HEK293 (cell line): ENCODE measurements around the gene AQP5.

ENCODE experiments used
- EGR2 ChIP-seq: fragments of 450-650 bp; formaldehyde crosslinking; IDR thresholded peaks from 2 replicates; pipeline ENCODE4 v1.5.1; 2016; ENCODE audit warnings: low read depth, missing biosample characterization, missing genetic modification characterization
- GLIS1 ChIP-seq: fragments of 450-650 bp; formaldehyde crosslinking; IDR thresholded peaks from 2 replicates; pipeline ENCODE4 v1.5.1; 2016; ENCODE audit warnings: missing biosample characterization, missing genetic modification characterization
- GLIS2 ChIP-seq: fragments of 450-650 bp; formaldehyde crosslinking; IDR thresholded peaks from 2 replicates; pipeline ENCODE4 v1.5.1; 2016; ENCODE audit warnings: missing biosample characterization, missing genetic modification characterization
- KLF9 ChIP-seq: fragments of 450-650 bp; formaldehyde crosslinking; IDR thresholded peaks from 2 replicates; pipeline ENCODE4 v1.5.1; 2016; ENCODE audit warnings: missing biosample characterization, missing genetic modification characterization, low read depth
- MEIS1 ChIP-seq: sonication (generic); formaldehyde crosslinking; IDR thresholded peaks from 2 replicates; pipeline ENCODE4 v1.8.1; 2022; ENCODE audit warnings: missing genetic modification reagents, mild to moderate bottlenecking, borderline replicate concordance
- MYNN ChIP-seq: fragments of 450-650 bp; formaldehyde crosslinking; IDR thresholded peaks from 2 replicates; pipeline ENCODE4 v1.5.1; 2016; ENCODE audit warnings: missing biosample characterization, missing genetic modification characterization, borderline replicate concordance
- TCF7L2 ChIP-seq: IDR thresholded peaks from 2 replicates; pipeline ENCODE4 v1.6.1; 2011; ENCODE audit warnings: low read depth, mild to moderate bottlenecking, inconsistent platforms, low read length, moderate library complexity, borderline replicate concordance
- YY2 ChIP-seq: fragments of 450-650 bp; formaldehyde crosslinking; IDR thresholded peaks from 2 replicates; pipeline ENCODE4 v1.5.1; 2016; ENCODE audit warnings: missing biosample characterization, missing genetic modification characterization
- ZNF211 ChIP-seq: fragments of 450-650 bp; formaldehyde crosslinking; IDR thresholded peaks from 2 replicates; pipeline ENCODE4 v1.5.1; 2016; ENCODE audit warnings: low read depth, missing biosample characterization, missing genetic modification characterization
- ZNF24 ChIP-seq: fragments of 450-650 bp; formaldehyde crosslinking; IDR thresholded peaks from 2 replicates; pipeline ENCODE4 v1.5.1; 2016; ENCODE audit warnings: missing biosample characterization, missing genetic modification characterization
- ZNF292 ChIP-seq: fragments of 450-650 bp; formaldehyde crosslinking; IDR thresholded peaks from 2 replicates; pipeline ENCODE4 v1.5.1; 2016; ENCODE audit warnings: low read depth, missing biosample characterization, missing genetic modification characterization, borderline replicate concordance
- ZNF335 ChIP-seq: fragments of 450-650 bp; formaldehyde crosslinking; conservative IDR thresholded peaks from 2 replicates; pipeline ENCODE4 v1.5.1; 2016; ENCODE audit warnings: missing biosample characterization, missing genetic modification characterization
- ZNF416 ChIP-seq: fragments of 450-650 bp; formaldehyde crosslinking; IDR thresholded peaks from 2 replicates; pipeline ENCODE4 v1.5.1; 2016; ENCODE audit warnings: missing biosample characterization, missing genetic modification characterization
- ZNF514 ChIP-seq: fragments of 450-650 bp; formaldehyde crosslinking; IDR thresholded peaks from 2 replicates; pipeline ENCODE4 v1.5.1; 2016; ENCODE audit warnings: missing biosample characterization, missing genetic modification characterization
- ZNF521 ChIP-seq: fragments of 450-650 bp; formaldehyde crosslinking; IDR thresholded peaks from 2 replicates; pipeline ENCODE4 v1.5.1; 2017; ENCODE audit warnings: missing biosample characterization, mild to moderate bottlenecking, missing genetic modification characterization
- ZNF768 ChIP-seq: fragments of 450-650 bp; formaldehyde crosslinking; IDR thresholded peaks from 2 replicates; pipeline ENCODE4 v1.5.1; 2018; ENCODE audit warnings: missing biosample characterization, mild to moderate bottlenecking, missing genetic modification characterization
- ZNF776 ChIP-seq: fragments of 450-650 bp; formaldehyde crosslinking; IDR thresholded peaks from 2 replicates; pipeline ENCODE4 v1.5.0; 2017; ENCODE audit warnings: missing biosample characterization, missing genetic modification characterization, borderline replicate concordance
- ZNF792 ChIP-seq: fragments of 450-650 bp; formaldehyde crosslinking; IDR thresholded peaks from 2 replicates; pipeline ENCODE4 v1.5.1; 2016; ENCODE audit warnings: missing biosample characterization, missing genetic modification characterization
- TF ChIP-seq, protein P1 (sequence below): fragments of 450-650 bp; formaldehyde crosslinking; IDR thresholded peaks from 2 replicates; pipeline ENCODE4 v1.5.1; 2017; ENCODE audit warnings: missing biosample characterization, missing genetic modification characterization
- TF ChIP-seq, protein P2 (sequence below): fragments of 450-650 bp; formaldehyde crosslinking; IDR thresholded peaks from 2 replicates; pipeline ENCODE4 v1.5.1; 2016; ENCODE audit warnings: missing biosample characterization, missing genetic modification characterization
- TF ChIP-seq, protein P3 (sequence below): fragments of 450-650 bp; formaldehyde crosslinking; IDR thresholded peaks from 2 replicates; pipeline ENCODE4 v1.5.1; 2016; ENCODE audit warnings: missing biosample characterization, missing genetic modification characterization
- TF ChIP-seq, protein P4 (sequence below): fragments of 450-650 bp; formaldehyde crosslinking; IDR thresholded peaks from 2 replicates; pipeline ENCODE4 v1.5.1; 2016; ENCODE audit warnings: missing biosample characterization, missing genetic modification characterization
- TF ChIP-seq, protein P5 (sequence below): fragments of 450-650 bp; formaldehyde crosslinking; IDR thresholded peaks from 2 replicates; pipeline ENCODE4 v1.5.1; 2016; ENCODE audit warnings: missing biosample characterization, missing genetic modification characterization, borderline replicate concordance
- TF ChIP-seq, protein P6 (sequence below): fragments of 450-650 bp; formaldehyde crosslinking; IDR thresholded peaks from 2 replicates; pipeline ENCODE4 v1.5.1; 2016; ENCODE audit warnings: missing biosample characterization, missing genetic modification characterization
- TF ChIP-seq, protein P7 (sequence below): fragments of 450-650 bp; IDR thresholded peaks from 2 replicates; pipeline ENCODE4 v1.5.1; 2018; ENCODE audit warnings: missing biosample characterization, missing genetic modification characterization

Gene AQP5

DNA sequence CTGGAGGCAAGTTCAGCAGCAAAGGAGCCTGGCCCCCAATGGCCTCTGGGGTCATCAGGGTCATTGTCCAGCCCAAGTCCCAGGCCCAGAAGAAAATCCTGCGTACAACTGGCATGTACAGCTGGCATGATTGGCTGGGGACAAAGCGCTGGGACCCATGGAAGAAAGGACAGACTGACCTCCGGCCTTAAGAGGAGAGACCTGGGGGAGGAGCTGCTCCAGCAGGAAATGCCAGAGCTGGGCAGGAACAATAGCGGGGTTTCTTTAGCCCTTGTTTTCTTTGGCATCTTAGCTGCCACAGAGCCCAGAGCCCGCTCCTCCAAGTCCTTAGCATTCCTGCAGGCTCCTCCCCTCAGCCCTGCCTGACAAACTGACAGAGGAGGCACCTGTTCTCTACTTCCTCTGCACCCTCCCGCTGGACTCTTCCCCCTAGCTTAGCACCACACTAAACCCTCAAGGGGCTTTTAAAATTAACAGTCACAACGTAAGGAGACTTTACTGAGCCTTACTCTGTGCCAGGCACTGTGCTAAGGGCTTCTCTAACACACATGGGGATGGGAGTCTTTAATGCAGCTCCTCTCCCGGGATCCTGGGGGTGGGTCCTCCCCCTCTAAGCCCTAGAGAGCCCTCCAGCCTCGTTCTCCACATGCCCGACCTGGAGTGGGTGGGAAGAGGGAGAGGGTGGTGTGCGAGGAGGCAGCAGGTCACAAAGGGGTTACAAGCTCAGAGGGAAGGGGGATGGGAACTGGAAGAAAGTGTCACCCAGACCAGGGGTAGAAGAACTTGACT is 1.8 kb upstream of the AQP5 start (continued):
- TF ChIP-seq, protein P1, sequence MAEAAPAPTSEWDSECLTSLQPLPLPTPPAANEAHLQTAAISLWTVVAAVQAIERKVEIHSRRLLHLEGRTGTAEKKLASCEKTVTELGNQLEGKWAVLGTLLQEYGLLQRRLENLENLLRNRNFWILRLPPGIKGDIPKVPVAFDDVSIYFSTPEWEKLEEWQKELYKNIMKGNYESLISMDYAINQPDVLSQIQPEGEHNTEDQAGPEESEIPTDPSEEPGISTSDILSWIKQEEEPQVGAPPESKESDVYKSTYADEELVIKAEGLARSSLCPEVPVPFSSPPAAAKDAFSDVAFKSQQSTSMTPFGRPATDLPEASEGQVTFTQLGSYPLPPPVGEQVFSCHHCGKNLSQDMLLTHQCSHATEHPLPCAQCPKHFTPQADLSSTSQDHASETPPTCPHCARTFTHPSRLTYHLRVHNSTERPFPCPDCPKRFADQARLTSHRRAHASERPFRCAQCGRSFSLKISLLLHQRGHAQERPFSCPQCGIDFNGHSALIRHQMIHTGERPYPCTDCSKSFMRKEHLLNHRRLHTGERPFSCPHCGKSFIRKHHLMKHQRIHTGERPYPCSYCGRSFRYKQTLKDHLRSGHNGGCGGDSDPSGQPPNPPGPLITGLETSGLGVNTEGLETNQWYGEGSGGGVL (tag by site-specific recombination) = peak; percentile 59
- TF ChIP-seq ZNF292 (tag by site-specific recombination) = no peak
- TF ChIP-seq ZNF521 (tag by site-specific recombination) = no peak
- peak; percentile 34; the same call in 1 of the 2 replicates for TF ChIP-seq GLIS2 (tag by site-specific recombination)
- TF ChIP-seq, protein P2, sequence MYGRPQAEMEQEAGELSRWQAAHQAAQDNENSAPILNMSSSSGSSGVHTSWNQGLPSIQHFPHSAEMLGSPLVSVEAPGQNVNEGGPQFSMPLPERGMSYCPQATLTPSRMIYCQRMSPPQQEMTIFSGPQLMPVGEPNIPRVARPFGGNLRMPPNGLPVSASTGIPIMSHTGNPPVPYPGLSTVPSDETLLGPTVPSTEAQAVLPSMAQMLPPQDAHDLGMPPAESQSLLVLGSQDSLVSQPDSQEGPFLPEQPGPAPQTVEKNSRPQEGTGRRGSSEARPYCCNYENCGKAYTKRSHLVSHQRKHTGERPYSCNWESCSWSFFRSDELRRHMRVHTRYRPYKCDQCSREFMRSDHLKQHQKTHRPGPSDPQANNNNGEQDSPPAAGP = no peak
- TF ChIP-seq, protein P3, sequence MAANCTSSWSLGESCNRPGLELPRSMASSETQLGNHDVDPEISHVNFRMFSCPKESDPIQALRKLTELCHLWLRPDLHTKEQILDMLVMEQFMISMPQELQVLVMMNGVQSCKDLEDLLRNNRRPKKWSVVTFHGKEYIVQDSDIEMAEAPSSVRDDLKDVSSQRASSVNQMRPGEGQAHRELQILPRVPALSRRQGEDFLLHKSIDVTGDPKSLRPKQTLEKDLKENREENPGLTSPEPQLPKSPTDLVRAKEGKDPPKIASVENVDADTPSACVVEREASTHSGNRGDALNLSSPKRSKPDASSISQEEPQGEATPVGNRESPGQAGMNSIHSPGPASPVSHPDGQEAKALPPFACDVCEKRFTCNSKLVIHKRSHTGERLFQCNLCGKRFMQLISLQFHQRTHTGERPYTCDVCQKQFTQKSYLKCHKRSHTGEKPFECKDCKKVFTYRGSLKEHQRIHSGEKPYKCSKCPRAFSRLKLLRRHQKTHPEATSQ (tag by site-specific recombination) = no peak
- TF ChIP-seq, protein P4, sequence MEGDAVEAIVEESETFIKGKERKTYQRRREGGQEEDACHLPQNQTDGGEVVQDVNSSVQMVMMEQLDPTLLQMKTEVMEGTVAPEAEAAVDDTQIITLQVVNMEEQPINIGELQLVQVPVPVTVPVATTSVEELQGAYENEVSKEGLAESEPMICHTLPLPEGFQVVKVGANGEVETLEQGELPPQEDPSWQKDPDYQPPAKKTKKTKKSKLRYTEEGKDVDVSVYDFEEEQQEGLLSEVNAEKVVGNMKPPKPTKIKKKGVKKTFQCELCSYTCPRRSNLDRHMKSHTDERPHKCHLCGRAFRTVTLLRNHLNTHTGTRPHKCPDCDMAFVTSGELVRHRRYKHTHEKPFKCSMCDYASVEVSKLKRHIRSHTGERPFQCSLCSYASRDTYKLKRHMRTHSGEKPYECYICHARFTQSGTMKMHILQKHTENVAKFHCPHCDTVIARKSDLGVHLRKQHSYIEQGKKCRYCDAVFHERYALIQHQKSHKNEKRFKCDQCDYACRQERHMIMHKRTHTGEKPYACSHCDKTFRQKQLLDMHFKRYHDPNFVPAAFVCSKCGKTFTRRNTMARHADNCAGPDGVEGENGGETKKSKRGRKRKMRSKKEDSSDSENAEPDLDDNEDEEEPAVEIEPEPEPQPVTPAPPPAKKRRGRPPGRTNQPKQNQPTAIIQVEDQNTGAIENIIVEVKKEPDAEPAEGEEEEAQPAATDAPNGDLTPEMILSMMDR (tag by site-specific recombination) = no peak
- TF ChIP-seq EGR2 (tag by site-specific recombination) = peak; percentile 96
- no peak for TF ChIP-seq MYNN
- TF ChIP-seq ZNF776 (tag by site-specific recombination) = no peak
- TF ChIP-seq KLF9 (tag by site-specific recombination) = no peak
- TF ChIP-seq, protein P5, sequence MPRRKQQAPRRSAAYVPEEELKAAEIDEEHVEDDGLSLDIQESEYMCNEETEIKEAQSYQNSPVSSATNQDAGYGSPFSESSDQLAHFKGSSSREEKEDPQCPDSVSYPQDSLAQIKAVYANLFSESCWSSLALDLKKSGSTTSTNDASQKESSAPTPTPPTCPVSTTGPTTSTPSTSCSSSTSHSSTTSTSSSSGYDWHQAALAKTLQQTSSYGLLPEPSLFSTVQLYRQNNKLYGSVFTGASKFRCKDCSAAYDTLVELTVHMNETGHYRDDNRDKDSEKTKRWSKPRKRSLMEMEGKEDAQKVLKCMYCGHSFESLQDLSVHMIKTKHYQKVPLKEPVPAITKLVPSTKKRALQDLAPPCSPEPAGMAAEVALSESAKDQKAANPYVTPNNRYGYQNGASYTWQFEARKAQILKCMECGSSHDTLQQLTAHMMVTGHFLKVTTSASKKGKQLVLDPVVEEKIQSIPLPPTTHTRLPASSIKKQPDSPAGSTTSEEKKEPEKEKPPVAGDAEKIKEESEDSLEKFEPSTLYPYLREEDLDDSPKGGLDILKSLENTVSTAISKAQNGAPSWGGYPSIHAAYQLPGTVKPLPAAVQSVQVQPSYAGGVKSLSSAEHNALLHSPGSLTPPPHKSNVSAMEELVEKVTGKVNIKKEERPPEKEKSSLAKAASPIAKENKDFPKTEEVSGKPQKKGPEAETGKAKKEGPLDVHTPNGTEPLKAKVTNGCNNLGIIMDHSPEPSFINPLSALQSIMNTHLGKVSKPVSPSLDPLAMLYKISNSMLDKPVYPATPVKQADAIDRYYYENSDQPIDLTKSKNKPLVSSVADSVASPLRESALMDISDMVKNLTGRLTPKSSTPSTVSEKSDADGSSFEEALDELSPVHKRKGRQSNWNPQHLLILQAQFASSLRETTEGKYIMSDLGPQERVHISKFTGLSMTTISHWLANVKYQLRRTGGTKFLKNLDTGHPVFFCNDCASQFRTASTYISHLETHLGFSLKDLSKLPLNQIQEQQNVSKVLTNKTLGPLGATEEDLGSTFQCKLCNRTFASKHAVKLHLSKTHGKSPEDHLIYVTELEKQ = no peak
- TF ChIP-seq, protein P6, sequence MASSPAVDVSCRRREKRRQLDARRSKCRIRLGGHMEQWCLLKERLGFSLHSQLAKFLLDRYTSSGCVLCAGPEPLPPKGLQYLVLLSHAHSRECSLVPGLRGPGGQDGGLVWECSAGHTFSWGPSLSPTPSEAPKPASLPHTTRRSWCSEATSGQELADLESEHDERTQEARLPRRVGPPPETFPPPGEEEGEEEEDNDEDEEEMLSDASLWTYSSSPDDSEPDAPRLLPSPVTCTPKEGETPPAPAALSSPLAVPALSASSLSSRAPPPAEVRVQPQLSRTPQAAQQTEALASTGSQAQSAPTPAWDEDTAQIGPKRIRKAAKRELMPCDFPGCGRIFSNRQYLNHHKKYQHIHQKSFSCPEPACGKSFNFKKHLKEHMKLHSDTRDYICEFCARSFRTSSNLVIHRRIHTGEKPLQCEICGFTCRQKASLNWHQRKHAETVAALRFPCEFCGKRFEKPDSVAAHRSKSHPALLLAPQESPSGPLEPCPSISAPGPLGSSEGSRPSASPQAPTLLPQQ (tag by site-specific recombination) = no peak
- no peak for TF ChIP-seq ZNF792 (tag by site-specific recombination)
- no peak for TF ChIP-seq ZNF24 (tag by site-specific recombination)
- TF ChIP-seq YY2 (tag by site-specific recombination) = no peak
- no peak for TF ChIP-seq ZNF211 (tag by site-specific recombination)
- no peak for TF ChIP-seq ZNF768
- no peak for TF ChIP-seq ZNF514
- TF ChIP-seq ZNF416 (tag by site-specific recombination) = no peak
- TF ChIP-seq ZNF335 (tag by site-specific recombination) = peak; percentile 46; the same call in 1 of the 2 replicates
- TF ChIP-seq, protein P7, sequence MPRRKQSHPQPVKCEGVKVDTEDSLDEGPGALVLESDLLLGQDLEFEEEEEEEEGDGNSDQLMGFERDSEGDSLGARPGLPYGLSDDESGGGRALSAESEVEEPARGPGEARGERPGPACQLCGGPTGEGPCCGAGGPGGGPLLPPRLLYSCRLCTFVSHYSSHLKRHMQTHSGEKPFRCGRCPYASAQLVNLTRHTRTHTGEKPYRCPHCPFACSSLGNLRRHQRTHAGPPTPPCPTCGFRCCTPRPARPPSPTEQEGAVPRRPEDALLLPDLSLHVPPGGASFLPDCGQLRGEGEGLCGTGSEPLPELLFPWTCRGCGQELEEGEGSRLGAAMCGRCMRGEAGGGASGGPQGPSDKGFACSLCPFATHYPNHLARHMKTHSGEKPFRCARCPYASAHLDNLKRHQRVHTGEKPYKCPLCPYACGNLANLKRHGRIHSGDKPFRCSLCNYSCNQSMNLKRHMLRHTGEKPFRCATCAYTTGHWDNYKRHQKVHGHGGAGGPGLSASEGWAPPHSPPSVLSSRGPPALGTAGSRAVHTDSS (tag by site-specific recombination) = no peak
- TF ChIP-seq GLIS1 (tag by site-specific recombination) = peak; percentile 42
- no peak for TF ChIP-seq MEIS1 (CRISPR knock-in tag)
- no peak for TF ChIP-seq TCF7L2
